Suppressor macrophage treated with lipopolysaccharide for 4 hours (primary cell): Measurements from ENCODE around the gene FBXL13.

Source experiments
- DNase-seq: peaks from one replicate; pipeline ENCODE4 v3.0.0-alpha.2; 2020

Gene FBXL13

DNA sequence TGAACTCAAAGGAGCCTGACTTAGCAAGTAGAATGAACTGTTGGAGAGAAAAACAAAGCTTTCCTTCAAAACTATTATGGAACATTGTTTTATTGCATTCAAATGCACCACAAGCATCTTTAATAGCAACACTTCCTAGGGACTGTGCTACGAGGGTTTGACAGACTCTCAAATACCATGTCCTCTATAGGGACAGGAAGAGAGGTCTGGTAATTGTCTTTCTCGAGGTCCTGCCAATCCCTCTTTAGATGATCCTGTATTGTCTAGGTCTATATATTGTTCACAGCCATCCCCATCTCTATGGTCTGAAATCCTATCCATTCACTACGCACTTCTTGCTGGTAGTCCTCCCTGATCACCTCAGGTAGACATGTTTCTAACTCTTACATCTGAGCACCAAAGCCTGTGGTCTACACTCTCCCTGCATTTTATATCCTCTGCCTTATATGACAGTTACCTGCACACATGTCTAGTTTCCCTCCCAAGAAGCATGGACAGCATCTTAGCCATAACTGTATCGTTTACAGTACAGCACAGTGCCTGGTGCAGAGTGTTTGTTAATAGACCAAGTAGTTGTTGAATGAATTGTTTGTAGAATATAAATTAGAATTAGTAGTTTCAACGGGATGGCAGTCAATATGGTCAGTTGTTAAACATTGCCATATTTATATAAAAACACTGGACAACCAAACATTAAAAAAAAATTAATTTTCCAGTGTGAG lies 183.5 kb downstream of the FBXL13 start:
- DNase-seq: no peak

DNA sequence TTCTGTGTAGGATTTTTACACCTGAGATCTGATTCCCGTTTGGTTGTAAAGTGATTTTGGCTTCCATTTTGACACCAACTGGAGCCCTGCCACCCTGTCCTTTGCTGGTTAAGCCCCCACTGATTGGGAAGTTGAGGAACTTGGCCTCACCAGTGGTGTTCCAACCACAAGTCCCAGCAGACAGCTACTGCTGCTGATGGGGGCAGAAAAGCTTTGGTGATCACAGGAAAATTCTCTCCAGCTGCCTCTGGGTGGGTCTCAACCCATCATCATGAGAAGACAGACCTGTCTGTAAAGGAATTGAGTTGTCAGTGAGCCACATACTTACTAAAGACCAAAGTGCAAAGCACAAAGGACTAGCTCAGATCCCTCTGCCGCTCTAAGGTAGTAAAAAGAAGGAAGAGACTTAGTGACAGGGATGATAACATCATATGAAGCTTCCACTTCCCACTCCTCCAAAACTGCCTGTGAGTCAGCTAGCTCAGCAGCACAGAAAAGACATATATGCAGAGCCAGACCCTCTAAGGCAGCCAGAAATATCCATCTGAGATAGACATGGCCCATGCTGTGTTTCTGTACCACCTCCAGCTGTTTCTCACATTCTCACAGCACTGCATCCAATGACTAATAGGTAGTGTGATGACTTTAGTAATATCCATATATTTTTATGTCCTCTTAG lies 184.2 kb downstream of the FBXL13 start:
- DNase-seq: peak; percentile 66

DNA sequence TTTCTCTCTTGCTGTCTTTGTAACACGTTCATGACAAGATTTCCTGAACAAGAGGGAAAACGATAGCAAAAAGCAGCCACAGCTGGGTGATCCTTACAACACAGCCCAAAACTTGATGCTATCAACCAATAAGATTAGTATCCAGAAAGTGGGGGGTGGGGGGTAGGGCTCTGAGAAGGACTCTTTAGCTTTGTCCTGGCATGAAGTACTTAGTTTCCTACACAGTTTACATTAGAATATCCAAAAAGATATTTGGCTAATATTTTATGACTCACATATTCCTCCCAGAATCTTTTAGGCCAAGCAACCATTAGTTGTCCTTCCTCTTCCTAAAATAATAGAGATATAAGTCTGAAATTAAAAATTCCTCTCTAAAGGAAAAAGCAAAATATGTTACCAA lies 184.7 kb downstream of the FBXL13 start:
- no peak for DNase-seq

DNA sequence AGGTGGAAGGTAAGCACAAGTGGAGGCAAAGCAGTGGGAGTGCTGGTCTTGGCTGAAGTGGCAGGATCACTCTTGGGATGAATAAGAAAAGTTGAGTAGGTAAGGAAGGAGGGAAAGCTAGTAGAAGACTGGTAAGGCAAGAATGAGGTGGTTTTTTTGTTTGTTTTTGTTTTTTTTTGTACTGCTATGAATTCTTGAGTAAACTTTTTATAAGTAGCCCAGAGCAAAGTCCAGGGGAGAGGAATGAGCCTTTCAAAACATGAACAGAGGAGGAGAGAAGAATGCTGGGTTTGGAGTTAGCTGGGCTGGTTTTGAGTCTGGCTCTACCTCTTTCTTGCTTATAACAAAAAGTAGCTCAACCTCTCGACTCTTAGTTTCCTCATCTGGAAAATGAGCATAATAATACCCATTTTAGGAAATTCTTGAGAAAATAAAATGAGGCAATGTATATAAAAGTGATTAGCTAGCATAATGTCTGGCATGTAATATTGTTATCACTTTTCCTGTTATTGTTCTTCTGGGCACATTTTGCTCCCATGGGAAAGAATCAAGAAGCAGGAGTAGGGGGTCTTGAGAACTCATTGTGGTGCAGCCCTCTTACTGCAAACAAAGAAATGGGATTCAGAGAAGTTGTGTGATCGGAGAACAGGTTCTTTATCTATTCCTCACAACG lies 185.9 kb downstream of the FBXL13 start:
- DNase-seq: no peak

DNA sequence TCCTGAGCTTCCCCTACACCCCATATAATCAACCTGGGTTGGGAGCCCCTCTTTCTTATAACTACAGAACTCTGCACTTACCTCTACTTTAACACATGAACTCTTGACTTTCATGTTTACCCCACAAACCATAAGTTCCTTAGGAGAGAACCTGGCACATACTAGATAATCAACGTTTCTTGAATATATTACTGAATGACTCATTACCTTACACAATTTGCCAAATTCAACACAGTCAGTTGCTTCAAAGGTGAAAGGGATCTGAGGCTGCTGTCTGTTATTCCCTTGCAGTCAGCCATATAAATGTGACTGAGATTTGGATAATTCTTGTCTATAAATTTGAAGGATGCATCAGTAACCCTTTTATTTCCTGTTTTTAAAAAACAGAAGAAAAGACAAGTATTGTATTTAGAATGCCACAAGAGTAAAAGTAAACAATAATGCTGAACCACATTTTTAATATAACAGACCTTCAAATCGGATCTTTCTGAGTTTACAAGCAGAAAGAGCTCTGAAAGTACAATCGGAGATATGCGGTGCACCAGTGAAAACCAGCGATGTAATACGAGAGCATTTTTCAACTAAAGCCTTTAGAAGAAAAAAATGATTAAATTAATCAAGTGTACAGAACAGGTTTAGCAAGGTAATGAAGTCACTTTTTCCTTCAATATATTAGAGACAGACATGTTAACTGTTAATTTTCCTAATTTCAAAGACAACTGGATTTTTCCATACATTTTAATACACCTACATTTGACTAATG lies 191.3 kb downstream of the FBXL13 start:
- DNase-seq: no peak

DNA sequence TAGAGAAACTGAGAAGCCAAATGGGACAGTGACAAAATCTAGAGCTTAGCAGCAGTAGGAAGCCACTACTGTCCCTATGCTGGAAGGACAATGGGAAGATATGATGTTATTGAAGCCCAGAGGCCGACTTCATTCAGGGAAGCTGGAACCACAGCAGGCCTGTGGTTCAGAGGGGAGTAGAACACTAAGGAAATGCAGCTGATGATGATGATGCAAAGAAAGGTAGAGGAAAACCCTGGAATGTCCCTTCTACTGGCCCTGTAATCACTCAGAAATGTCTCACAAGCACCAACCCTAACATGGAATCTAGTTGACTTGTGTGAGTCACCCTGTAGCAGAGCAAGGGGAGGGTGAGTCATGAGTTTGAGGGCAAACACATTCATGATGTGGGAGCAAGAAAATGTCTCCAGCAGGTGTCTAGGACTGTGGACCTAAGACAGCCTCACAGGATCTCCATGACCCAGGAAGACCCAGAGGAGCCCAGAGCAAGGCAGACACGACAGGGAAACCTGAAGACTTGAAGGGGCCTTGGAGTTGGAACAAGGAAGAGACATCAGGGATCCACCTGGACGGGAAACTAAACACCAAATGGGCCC lies 198.8 kb downstream of the FBXL13 start:
- peak; percentile 77 for DNase-seq

DNA sequence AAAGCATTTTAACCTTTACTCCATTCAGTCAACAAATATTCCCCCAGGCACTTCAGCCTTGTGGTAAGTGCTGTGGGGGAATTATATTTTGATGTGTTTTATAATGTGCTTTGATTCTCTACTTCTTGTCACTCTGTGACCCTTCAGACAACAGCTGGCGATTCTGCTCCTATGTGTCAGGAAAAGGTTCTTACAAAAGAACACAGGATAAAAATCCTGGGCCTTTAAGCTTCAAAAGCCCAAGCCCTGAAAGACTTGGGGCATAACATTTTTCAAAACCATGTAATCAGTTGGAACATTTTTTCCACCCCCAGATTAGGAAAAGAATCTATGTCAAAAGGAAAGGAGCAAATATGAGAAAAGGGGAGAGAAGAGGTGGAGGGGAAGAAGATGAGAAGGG lies 199.6 kb downstream of the FBXL13 start:
- no peak for DNase-seq

DNA sequence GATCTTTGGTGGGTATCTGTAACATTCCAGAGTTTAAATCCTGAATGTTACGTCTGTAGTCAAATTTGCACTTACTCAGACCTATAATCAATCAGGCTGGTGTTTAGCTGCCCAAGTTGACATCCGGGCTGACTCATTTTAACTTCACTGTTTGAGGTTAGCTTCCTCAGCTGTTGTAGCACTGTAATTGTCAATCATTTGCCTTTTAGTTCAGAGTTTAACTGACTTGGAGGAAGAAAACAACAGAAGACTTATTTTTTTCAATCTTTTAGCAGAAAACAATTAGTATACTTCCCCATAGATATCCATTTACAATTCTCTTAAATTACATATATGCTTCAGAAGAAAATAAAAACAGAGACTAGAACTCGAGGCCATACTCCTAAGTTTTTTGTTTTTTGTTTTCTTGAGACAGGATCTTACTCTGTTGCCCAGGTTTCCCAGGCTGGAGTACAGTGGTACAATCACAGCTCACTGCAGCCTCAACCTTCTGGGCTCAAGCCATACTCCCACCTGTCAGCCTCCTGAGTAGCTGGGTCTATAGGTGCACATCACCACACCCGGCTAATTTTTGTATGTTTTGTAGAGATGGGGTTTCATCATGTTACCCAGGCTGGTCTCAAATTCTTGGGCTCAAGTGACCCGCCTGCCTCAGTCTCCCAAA lies 200.3 kb downstream of the FBXL13 start:
- DNase-seq: peak; percentile 42

DNA sequence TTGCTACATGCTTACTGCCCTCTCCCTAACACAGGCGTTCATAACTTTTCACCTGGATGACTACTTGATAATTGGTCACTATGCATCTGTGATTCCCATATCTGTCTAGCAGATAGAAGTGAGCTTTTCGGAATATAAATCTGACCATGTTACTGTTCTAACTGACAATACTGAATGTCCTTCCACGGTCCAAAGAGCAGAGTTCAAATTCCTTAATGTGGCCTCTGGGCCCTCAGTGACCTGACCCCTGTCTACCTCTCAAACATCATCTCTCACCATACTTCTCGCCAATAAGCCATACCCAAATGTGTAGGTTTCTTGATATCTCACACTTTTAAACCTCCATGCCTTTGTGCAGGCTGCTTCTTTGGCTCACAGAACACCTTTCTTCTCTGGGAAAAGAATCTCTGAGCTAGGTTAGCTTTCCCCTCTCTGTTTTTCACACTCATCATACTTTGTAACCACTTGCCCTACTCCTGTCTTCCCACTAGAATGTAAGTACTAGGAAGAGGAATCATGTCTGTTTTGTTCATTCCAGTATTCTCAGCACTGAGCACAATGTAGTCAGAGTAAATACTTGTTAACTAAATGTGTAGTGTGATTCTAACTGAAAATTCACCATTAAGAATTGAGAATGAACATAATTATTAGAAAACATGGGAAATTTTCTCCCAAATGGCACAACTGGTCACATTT lies 201.0 kb downstream of the FBXL13 start:
- DNase-seq: no peak

DNA sequence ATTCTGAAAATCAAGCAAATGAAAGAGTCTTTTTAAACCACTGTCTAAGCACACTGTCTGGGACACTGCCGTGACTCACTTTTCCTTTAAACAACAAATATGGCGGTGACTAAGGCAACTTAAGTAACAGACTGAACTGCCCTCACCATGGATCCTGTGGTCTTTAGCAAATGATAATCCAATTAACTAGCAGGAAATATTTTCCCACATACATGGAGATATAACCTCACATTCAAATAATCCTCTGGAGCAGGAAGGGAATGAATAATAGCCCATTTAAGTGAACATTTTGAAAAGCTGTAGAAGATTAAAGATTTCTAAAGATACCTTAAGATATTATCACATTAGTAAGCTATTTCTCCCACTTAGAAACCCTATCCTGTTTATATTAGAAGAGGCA lies 202.1 kb downstream of the FBXL13 start:
- no peak for DNase-seq

DNA sequence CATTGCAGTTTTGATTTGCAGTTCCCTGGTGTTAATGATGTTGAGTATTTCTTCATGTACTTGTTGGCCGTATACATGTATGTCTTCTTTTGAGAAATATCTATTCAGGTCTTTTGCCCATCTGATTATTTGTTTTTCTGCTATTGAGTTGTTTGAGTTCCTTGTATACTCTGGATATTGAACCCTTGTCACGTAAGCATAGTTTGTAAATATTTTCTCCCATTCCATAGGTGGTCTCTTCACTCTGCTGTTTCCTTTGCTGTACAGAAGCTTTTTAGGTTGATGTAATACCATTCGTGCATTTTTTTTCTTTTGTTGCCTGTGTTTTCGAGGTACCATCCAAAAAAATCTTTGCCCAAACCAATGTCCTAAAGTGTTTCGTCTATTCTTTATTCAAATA lies 205.4 kb downstream of the FBXL13 start:
- no peak for DNase-seq

DNA sequence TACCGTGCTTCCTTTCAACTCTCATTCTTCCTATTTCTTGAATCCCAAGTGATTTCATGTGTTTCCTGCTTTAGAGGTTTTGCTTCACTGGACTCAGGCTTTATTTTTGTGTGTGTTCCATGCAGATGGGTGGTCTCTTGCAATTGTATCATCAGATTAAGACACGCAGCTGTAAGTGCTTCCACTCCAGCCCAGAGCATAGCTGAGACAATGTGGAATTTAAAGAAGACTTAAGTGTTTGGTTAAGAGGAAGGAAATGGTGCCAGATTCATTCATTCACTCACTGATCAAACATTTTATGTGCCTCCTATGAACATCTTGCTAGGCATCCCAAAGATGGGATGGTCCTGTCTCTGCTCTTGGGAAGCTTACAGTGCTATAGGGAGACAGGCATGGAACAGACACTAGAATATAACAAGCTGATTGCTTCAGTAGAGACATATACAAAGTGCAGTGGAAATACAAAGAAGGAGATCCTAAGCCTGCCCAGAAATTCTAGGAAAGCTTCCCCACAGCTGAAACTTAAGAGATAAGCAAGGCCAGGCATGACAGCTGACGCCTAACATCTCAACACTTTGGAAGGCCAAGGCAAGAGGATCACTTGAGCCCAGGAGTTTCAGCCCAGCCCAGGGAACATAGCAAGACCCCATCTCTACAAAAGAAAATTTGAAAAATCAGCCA lies 207.9 kb downstream of the FBXL13 start:
- DNase-seq: no peak

DNA sequence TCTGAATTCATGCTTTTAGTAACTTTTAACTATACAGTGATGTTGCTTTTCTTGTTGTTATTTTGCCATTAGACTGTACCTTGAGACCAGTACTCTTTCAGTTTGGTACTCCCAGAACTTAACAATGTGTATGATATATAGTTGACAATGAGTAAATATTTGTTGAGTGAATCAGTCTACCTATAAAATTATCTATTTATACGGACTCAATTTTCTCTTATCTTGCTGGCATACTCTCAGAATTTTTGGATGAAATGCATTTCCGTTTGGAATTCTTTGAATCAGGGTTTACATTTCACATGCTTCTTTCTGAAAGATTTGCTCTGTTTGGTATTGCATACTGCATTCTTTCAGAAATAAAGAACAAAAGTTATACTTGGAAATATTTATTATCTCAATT lies 209.6 kb downstream of the FBXL13 start:
- DNase-seq: no peak

DNA sequence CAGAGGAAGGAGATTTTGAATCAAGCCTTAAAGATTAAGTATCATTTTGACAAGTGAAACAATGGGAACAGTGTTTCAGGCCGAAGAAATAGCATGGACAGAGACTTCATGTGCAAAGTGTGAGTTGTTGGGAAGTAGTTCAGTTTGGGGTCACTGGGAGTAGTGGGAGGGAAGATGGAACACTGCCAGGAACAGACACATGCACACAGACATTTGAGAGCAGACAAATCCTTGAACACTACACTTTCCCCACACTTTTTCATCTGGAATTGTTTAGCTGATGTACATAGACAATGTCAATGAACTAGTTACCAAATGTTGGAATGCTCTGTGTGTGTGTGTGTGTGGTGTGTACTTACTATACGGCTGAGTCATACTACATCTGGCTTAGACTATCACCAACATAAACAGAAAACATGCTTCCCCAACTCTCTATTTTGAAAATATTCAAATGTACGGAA lies 214.2 kb downstream of the FBXL13 start:
- no peak for DNase-seq

DNA sequence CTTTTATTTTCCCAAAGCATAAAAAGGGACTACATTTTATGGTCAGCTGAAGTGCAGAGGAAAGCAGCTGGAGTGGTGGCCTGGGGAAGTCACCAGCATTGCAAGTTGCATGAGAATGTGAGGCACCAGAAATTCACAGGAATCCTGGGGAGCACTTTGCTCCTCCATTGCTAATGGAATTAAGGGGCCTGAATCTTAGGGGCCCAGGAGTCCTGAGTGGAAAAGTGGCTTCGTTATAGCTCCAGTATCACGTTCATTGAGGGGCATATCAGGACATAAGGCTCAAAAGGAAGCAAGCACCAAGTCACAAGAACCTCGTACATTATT lies 214.8 kb downstream of the FBXL13 start:
- no peak for DNase-seq

DNA sequence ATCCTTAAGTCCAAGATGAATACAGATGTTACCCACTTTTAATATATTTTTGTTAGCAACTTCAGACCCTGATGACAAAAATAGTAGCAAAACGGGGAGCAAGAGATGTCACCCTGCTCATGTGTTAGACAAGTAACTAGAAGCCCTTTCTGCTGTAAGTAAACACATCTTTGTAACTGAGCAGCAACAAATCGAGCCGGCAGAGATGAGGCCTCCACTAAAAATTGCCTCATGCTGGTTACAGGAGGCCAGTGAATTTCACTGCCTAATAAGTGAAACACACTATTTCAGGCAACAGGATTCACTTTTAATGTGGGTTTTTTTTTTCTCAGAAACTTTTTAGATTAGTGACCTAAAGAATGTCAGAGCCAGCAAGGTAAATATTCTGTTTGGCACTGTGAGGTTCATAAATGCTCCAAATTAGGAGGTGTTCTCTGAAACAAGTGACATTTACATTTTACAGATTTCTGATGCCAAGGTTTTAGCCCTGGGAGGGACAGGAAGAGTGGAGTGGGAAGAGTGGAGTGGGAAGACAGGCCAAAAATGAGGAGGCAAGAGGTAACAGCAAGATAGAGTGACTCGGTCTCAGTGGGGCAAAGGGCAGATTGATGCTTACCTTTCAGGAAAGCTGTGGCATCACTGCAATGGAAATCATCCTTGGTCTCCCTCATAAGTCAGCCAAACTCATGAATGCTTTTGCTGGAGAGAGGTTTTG lies 215.4 kb downstream of the FBXL13 start:
- no peak for DNase-seq

DNA sequence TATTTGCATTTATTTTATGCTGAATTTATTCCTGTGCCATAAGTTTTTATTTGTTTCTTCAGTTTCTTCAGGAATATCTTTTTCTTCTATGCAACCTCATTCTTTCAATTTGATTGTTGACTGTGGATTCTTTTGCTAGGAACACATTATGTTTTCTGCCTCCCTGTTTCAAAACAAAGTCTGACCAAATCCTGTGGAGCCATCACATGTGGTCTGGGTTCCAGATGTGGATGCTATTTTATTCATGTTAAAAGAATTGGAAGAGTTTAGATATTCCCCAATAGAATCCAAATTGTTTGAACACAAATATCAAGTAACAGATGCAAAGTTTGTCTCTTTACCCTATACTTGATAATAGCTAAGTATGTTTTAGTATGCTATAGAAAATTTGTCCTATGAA lies 218.6 kb downstream of the FBXL13 start:
- no peak for DNase-seq

DNA sequence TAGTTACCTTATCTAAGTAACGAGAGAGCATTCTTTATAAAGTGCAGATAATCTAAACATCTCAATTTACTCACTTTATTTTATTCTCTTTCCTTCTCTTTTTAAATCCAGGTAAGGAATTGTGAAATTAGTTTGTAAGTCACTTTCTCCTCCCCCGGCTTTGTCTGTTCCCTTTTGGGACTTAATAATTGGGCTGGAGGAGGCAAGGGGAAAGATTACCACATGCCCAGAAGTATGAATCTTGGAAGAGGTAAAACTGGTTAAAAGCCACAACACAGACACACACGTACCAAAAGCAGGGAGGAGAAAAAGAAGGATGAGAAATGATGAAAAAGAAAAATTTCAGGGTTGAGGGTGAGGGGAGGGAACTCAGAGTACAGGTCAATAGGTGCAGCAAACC lies 225.1 kb downstream of the FBXL13 start:
- DNase-seq: no peak

DNA sequence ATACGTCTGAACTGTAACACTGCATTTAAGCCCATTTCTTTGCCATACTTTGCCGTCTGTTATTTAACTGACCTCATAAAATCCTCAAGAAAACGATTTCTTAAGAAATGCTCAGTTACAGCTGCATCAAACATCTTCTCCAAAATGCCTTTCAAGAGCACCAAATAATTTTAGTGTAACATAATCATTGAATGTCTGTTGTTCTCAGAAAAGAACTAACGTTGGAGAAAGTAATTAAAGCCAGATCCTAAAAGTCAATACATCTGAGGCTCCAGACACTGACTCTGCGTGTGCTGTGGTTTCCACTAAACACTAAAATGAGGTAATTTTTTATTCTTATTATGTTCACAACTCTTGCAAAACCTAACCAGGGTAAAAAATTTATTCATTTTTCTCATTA lies 225.5 kb downstream of the FBXL13 start:
- no peak for DNase-seq

DNA sequence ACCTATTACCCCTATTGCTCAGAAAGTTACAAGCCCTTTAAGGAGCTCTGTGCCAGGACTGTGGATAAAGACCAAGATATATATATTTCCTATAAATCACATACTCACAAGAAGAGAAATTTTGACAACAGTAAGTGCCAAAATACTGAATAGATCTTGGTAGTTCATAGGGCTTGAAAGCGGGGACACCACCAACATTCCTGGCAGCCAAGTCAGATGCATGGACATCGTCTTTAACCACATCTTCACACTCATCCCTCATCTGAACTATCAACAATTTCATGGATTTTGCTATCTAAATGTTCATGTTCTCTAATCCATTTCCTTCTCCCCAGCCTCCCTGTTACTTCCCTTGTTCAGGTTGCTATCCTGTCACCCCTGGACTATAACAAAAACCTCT lies 229.2 kb downstream of the FBXL13 start:
- no peak for DNase-seq

DNA sequence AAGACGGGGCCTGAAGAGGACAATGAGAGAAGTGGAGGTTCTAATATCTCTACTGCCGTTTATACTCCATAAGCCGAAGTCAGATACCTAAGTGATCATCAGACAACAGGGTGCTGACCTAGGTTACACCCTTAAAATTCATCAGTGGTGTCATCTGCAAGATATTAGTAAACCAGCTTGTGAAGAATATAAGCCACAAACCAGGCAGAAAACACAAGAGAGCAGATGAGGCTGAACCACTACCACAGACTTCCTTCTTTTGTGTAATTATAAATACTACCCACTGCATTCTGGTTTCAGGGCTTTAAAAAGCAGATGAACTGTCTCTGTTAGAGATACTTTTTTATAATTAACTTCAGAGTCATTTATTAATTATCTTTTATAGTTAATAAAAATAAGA lies 230.7 kb downstream of the FBXL13 start:
- DNase-seq: no peak
